OCI-LY7 (cell line): ENCODE results near the gene CEP131.

ENCODE experiments used
- EZH2phosphoT487 ChIP-seq: fragments of 200-600 bp; sonication (generic); IDR thresholded peaks from 2 replicates; pipeline ENCODE4 v1.6.1; 2018; ENCODE audit warnings: low read depth, borderline replicate concordance, mild to moderate bottlenecking, mixed run types, antibody characterized with exemption, low read length, moderate library complexity, mixed read lengths
- TF ChIP-seq, protein P1 (sequence below): fragments of 200-600 bp; sonication (generic); conservative IDR thresholded peaks from 2 replicates; pipeline ENCODE4 v1.5.1; 2014; ENCODE audit warnings: mild to moderate bottlenecking, antibody characterized with exemption, low read length, moderate library complexity, mixed read lengths

GRCh38 chr17:81187586-81188490, 34.9 kb downstream of the CEP131 start:
- TF ChIP-seq, protein P1, sequence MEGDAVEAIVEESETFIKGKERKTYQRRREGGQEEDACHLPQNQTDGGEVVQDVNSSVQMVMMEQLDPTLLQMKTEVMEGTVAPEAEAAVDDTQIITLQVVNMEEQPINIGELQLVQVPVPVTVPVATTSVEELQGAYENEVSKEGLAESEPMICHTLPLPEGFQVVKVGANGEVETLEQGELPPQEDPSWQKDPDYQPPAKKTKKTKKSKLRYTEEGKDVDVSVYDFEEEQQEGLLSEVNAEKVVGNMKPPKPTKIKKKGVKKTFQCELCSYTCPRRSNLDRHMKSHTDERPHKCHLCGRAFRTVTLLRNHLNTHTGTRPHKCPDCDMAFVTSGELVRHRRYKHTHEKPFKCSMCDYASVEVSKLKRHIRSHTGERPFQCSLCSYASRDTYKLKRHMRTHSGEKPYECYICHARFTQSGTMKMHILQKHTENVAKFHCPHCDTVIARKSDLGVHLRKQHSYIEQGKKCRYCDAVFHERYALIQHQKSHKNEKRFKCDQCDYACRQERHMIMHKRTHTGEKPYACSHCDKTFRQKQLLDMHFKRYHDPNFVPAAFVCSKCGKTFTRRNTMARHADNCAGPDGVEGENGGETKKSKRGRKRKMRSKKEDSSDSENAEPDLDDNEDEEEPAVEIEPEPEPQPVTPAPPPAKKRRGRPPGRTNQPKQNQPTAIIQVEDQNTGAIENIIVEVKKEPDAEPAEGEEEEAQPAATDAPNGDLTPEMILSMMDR: no peak
- TF ChIP-seq EZH2phosphoT487: no peak
